B cell (primary cell): ENCODE results near the gene DNAJC3.

Experiments used
- EZH2 ChIP-seq: IDR thresholded peaks from 2 replicates; pipeline ENCODE4 v1.6.1; 2012; ENCODE audit warnings: borderline replicate concordance, low read depth, mild to moderate bottlenecking, moderate library complexity, low read length; ENCODE audit not compliant: insufficient read depth, poor library complexity, severe bottlenecking
- TF ChIP-seq, protein P1 (sequence below): fragments of 200-600 bp; IDR thresholded peaks from one replicate; pipeline ENCODE4 v1.8.0; 2022; ENCODE audit warnings: antibody characterized with exemption, mild to moderate bottlenecking

DNA sequence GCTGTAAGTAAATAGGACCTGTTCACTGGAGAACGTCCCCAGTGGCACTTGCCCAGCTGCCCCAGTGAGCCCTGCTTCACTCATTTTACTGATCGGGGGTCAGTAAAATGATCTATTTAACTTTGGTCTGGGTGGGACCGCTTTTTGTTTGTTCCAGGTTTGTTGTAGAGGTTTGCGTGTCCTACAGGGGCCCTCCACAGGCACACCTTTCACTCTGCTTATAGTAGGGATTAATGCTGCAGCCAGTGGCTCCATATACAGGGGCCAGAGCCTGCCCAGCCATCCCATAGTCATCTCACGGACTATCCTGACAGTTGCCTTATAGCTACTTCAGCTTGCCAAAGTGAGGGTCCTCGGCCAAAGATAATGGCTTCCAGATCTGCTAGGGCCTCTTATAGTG is 104.1 kb downstream of the DNAJC3 start:
- TF ChIP-seq, protein P1, sequence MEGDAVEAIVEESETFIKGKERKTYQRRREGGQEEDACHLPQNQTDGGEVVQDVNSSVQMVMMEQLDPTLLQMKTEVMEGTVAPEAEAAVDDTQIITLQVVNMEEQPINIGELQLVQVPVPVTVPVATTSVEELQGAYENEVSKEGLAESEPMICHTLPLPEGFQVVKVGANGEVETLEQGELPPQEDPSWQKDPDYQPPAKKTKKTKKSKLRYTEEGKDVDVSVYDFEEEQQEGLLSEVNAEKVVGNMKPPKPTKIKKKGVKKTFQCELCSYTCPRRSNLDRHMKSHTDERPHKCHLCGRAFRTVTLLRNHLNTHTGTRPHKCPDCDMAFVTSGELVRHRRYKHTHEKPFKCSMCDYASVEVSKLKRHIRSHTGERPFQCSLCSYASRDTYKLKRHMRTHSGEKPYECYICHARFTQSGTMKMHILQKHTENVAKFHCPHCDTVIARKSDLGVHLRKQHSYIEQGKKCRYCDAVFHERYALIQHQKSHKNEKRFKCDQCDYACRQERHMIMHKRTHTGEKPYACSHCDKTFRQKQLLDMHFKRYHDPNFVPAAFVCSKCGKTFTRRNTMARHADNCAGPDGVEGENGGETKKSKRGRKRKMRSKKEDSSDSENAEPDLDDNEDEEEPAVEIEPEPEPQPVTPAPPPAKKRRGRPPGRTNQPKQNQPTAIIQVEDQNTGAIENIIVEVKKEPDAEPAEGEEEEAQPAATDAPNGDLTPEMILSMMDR: no peak
- no peak for TF ChIP-seq EZH2
